PC-3 (cell line): ENCODE measurements around the gene GPR21. TPM values are rescaled to one million over a fixed set of nuclear protein-coding genes. Genes with fewer than 3 reads are reported as not detected.

Experiments used
- ATAC-seq: fragments of 200-7000 bp; cut with Tn5 transposase; 2 replicates; pipeline ENCODE4 v1.9.1; 2020; ENCODE audit warnings: mild to moderate bottlenecking, moderate library complexity
- BruUV-seq: library from RNA; stranded (reverse); fragments of 400-500 nt; replicated peaks from 2 replicates; lab custom pipeline; 2021; lab: Mats Ljungman, UMichigan
- CTCF ChIA-PET: fragments of 300-600 bp; sonication (Branson Sonifier 250); formaldehyde crosslinking; loops from one replicate; lab custom pipeline; 2022; ENCODE audit warnings: antibody characterized with exemption; lab: Charles Lee
- POLR2A ChIA-PET: fragments of 300-600 bp; sonication (Branson Sonifier 250); formaldehyde crosslinking; loops from one replicate; lab custom pipeline; 2022; ENCODE audit warnings: antibody characterized with exemption; ENCODE audit not compliant: unreplicated experiment; lab: Charles Lee
- DNase-seq: peaks from one replicate; pipeline ENCODE4 v3.0.0-alpha.2; 2015
- H2AFZ ChIP-seq: fragments of 300-600 bp; sonication (generic); 2 replicates; pipeline ENCODE4 v1.6.0; 2016; ENCODE audit warnings: antibody characterized with exemption, low read length
- H3F3A ChIP-seq: fragments of 300-600 bp; sonication (generic); one replicate; pipeline ENCODE4 v1.6.0; 2017; ENCODE audit warnings: antibody characterized with exemption, low read length, control low read depth, mild to moderate bottlenecking; ENCODE audit not compliant: unreplicated experiment
- H3K27ac ChIP-seq: fragments of 300-600 bp; sonication (generic); 2 replicates; pipeline ENCODE4 v1.5.1; 2016; ENCODE audit warnings: mild to moderate bottlenecking, low read length
- H3K27me3 ChIP-seq: fragments of 300-600 bp; sonication (generic); 2 replicates; pipeline ENCODE4 v1.6.1; 2016; ENCODE audit warnings: low read length, mixed read lengths
- H3K36me3 ChIP-seq: fragments of 300-600 bp; sonication (generic); 2 replicates; pipeline ENCODE4 v1.6.1; 2016; ENCODE audit warnings: low read depth, mixed run types, low read length, mixed read lengths
- H3K4me1 ChIP-seq: fragments of 300-600 bp; sonication (generic); 2 replicates; pipeline ENCODE4 v1.5.1; 2016; ENCODE audit warnings: low read length; ENCODE audit not compliant: insufficient read depth
- H3K4me2 ChIP-seq: fragments of 300-600 bp; sonication (generic); 2 replicates; pipeline ENCODE4 v1.6.0; 2016; ENCODE audit warnings: low read length
- H3K4me3 ChIP-seq: fragments of 300-600 bp; sonication (generic); 2 replicates; pipeline ENCODE4 v1.5.1; 2016; ENCODE audit warnings: mild to moderate bottlenecking, low read length, mixed read lengths
- H3K79me2 ChIP-seq: fragments of 300-600 bp; sonication (generic); 2 replicates; pipeline ENCODE4 v1.6.1; 2017; ENCODE audit warnings: low read length, mixed read lengths
- H3K9ac ChIP-seq: fragments of 300-600 bp; sonication (generic); 2 replicates; pipeline ENCODE4 v1.6.0; 2016; ENCODE audit warnings: mild to moderate bottlenecking, low read length
- H3K9me2 ChIP-seq: fragments of 300-600 bp; sonication (generic); replicated peaks from 2 replicates; pipeline ENCODE4 v1.6.1; 2016; ENCODE audit warnings: mixed run types, low read length, mixed read lengths
- H3K9me3 ChIP-seq: fragments of 300-600 bp; sonication (generic); 2 replicates; pipeline ENCODE4 v1.6.1; 2016; ENCODE audit warnings: low read length, mixed read lengths
- H4K20me1 ChIP-seq: fragments of 300-600 bp; sonication (generic); 2 replicates; pipeline ENCODE4 v1.6.1; 2016; ENCODE audit warnings: low read length, mixed read lengths
- CTCF ChIP-seq: fragments of 300-600 bp; sonication (generic); conservative IDR thresholded peaks from 2 replicates; pipeline ENCODE4 v1.5.1; 2017; ENCODE audit warnings: antibody characterized with exemption, low read depth, mild to moderate bottlenecking, low read length
- EZH2 ChIP-seq: fragments of 300-600 bp; sonication (generic); IDR thresholded peaks from one replicate; pipeline ENCODE4 v1.6.1; 2017; ENCODE audit warnings: antibody characterized with exemption, mild to moderate bottlenecking, low read length; ENCODE audit not compliant: unreplicated experiment
- EZH2phosphoT487 ChIP-seq: fragments of 300-600 bp; sonication (generic); IDR thresholded peaks from 2 replicates; pipeline ENCODE4 v1.6.1; 2018; ENCODE audit warnings: mild to moderate bottlenecking, antibody characterized with exemption, low read length, borderline replicate concordance
- intact Hi-C: fragments of 100-400 bp; cut with micrococcal nuclease; formaldehyde crosslinking; loops from 2 replicates; pipeline ENCODE4 v1.9.0; 2023
- total RNA-seq: library from RNA; depleted of rRNA; stranded (reverse); fragments of >200 nt; gene quantifications from 2 replicates; pipeline ENCODE4 v1.2.3, GENCODE V29; 2014

Gene GPR21
- total RNA-seq, 1 experiment from 2014 or later, result 0.15 TPM

DNA sequence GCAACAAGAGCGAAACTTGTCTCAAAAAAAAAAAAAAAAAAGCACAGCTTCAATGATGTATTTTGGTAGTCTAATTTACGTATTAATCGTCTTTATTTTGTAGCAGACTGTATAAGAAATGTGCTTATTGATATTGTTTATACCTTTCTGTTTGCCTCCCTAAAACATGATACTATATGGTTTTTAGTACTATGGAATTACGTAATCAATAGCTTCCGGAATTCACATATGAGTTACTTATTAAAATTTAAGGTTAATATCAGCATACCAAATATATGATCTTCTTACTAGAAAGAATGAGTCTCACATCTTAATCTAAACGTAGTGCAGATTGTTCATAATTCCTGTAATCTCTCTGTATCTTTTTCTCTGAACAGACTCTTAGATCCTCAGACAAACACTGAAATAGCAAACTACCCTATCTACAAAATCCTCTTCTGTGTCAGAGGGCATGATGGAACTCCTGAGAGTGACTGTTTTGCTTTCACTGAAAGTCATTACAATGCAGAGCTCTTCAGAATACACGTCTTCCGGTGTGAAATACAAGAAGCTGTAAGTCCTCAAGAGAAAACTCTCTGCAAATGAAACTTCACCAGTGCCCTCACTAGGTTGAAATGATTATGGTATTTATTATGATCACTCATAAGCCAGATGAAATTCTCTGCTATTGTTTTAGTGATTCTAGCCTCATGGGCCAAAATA, 44.4 kb upstream of the GPR21 start:
- CTCF ChIA-PET, result interaction anchor here (1.0 kb wide), 1 partner anchor 72 kb away, joined by 6 read pairs; no protein-coding TSS in a partner anchor
- Histone ChIP-seq H3K4me1 (no peaks in the 10 kb centered on the region), H2AFZ (no peak overlapping the region), H3K4me2 (no peak overlapping the region), H3K36me3 (peaks cover 16% of the 10 kb centered on the region; the same call in 1 of the 2 replicates), H3K9ac (no peak overlapping the region), H3K27ac (no peak overlapping the region), H3K9me2 (no peaks in the 10 kb centered on the region), H3K79me2 (no peaks in the 10 kb centered on the region), H3K27me3 (no peaks in the 10 kb centered on the region), H3K9me3 (no peaks in the 10 kb centered on the region), H3F3A (peaks cover 3% of the 10 kb centered on the region), H3K4me3 (no peak overlapping the region), H4K20me1 (no peaks in the 10 kb centered on the region)
- DNase-seq, result no peak
- no TSS peak for BruUV-seq
- no peak; the same call in 1 of the 2 replicates for ATAC-seq
- TF ChIP-seq EZH2, result no peak
- no peak for TF ChIP-seq EZH2phosphoT487
- TF ChIP-seq CTCF, result no peak
- intact Hi-C loops, result no loop called here
- POLR2A ChIA-PET, result no interaction called here

DNA sequence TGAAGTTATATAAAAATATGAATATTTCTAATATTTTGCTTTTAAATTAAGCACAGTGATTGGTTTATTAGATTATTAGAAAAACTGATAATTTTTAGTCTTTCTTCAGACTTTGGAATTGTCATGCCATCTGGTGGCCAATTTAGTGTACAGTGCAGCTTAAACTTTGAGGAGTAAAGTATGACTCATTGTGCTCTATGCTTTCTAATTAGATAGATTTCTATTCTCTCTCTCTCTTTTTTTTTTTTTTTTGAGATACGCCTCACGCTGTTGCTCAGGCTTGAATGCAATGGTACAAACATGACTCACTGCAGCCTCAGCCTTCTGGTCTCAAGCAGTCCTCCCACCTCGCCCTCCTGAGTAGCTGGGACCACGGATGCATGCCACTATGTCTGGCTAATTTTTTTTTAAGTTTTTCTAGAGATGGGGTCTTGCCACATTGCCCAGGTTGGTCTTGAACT, 42.1 kb upstream of the GPR21 start:
- TF ChIP-seq CTCF, result peak; percentile 65
- no peak for TF ChIP-seq EZH2phosphoT487
- ATAC-seq (peak; percentile 70), DNase-seq (peak; percentile 66)
- H3K79me2 ChIP-seq, result no peaks in the 10 kb centered on the region
- no peak overlapping the region for H3K27ac ChIP-seq
- H3K4me3 ChIP-seq, result no peak overlapping the region
- H4K20me1 ChIP-seq, result no peaks in the 10 kb centered on the region
- H3K9ac ChIP-seq, result no peak overlapping the region
- H2AFZ ChIP-seq, result no peak overlapping the region
- POLR2A ChIA-PET, result interaction anchor here (0.6 kb wide), 1 partner anchor 50 kb away, joined by 6 read pairs; the partner anchor contains the start of gene RABGAP1
- peaks cover 11% of the 10 kb centered on the region; the same call in 1 of the 2 replicates for H3K36me3 ChIP-seq
- intact Hi-C loops, result loop anchor here (5.0 to 10.0 kb wide), 3 partner anchors 59 to 527 kb away; partner anchors contain the start of genes ZBTB26 and ZBTB6
- H3K4me2 ChIP-seq, result no peak overlapping the region
- H3K9me2 ChIP-seq, result no peaks in the 10 kb centered on the region
- CTCF ChIA-PET, result interaction anchor here (0.5 to 1.0 kb wide), 4 partner anchors 36 to 79 kb away, joined by 3 to 10 read pairs (median 4); partner anchors contain the start of gene ZBTB6
- H3F3A ChIP-seq, result peaks cover 3% of the 10 kb centered on the region
- H3K4me1 ChIP-seq, result no peaks in the 10 kb centered on the region
- no peaks in the 10 kb centered on the region for H3K27me3 ChIP-seq
- BruUV-seq, result no TSS peak
- no peaks in the 10 kb centered on the region for H3K9me3 ChIP-seq

DNA sequence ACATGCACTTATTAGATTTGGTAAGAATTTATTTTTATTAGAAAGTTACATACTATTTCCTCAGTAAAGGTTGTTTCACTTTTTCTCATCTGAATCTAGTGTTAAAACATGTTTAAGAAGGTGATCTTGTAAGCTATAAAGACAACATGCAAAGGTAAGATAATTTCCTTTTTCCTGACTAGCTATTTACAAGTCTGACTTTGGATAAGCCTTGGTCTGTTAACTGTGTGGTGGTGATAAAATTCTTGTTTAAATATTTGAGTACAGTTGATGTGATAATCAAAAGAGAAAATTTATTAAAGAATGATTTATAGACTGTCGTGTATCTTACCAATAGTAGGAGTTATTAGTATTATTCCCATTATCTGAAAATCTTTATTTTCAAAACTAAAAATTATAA, 36.9 kb upstream of the GPR21 start:
- CTCF ChIA-PET, result no interaction called here
- Histone ChIP-seq H3K27ac (no peak overlapping the region), H3K4me1 (no peaks in the 10 kb centered on the region), H4K20me1 (no peaks in the 10 kb centered on the region), H3K4me3 (no peak overlapping the region), H3K9me2 (no peaks in the 10 kb centered on the region), H3F3A (no peaks in the 10 kb centered on the region), H2AFZ (no peak overlapping the region), H3K4me2 (no peak overlapping the region), H3K79me2 (no peaks in the 10 kb centered on the region), H3K9ac (no peak overlapping the region), H3K9me3 (no peaks in the 10 kb centered on the region), H3K36me3 (peaks cover 24% of the 10 kb centered on the region), H3K27me3 (no peaks in the 10 kb centered on the region)
- POLR2A ChIA-PET, result no interaction called here
- no peak for DNase-seq
- BruUV-seq, result TSS peak; percentile 9
- ATAC-seq, result no peak
- intact Hi-C loops, result loop anchor here (10.0 kb wide), 1 partner anchor 532 kb away; no protein-coding TSS in a partner anchor
- TF ChIP-seq EZH2phosphoT487 (no peak), EZH2 (no peak)
